Keratinocyte (primary cell): Measurements from ENCODE around the gene SCAMP2. TPM values are rescaled to one million over a fixed set of nuclear protein-coding genes. Genes with fewer than 3 reads are reported as not detected.

Experiments used
- DNase-seq: peaks from one replicate; pipeline ENCODE4 v3.0.0-alpha.2; 2011; ENCODE audit warnings: low read depth, missing footprints, low spot score
- FAIRE-seq: peaks from 2 replicates; lab custom pipeline; 2011; peaks lifted over from hg19 to GRCh38; lab: Jason Lieb, UNC
- H2AFZ ChIP-seq: 2 replicates; pipeline ENCODE4 v1.6.0; 2012; ENCODE audit warnings: low read length, control low read depth, inconsistent platforms; ENCODE audit not compliant: control insufficient read depth
- H3K27ac ChIP-seq: 2 replicates; pipeline ENCODE4 v1.5.1; 2011; ENCODE audit warnings: low read length; ENCODE audit not compliant: control insufficient read depth, insufficient read depth
- H3K27me3 ChIP-seq: 3 replicates; pipeline ENCODE4 v1.6.0; 2011; ENCODE audit warnings: low read length; ENCODE audit not compliant: control insufficient read depth, insufficient read depth; ENCODE audit errors: extremely low read depth
- H3K36me3 ChIP-seq, 2 experiments: 2 replicates in 1 of 2; 3 replicates in 1 of 2; pipeline ENCODE4 v1.5.1; 2011; ENCODE audit warnings: low read length in 2 of 2, mild to moderate bottlenecking in 1 of 2; ENCODE audit not compliant: control insufficient read depth in 2 of 2, insufficient read depth in 2 of 2; ENCODE audit errors: extremely low read depth in 1 of 2
- H3K4me1 ChIP-seq: 3 replicates; pipeline ENCODE4 v1.5.1; 2011; ENCODE audit warnings: low read length; ENCODE audit not compliant: control insufficient read depth, insufficient read depth; ENCODE audit errors: extremely low read depth
- H3K4me2 ChIP-seq: 3 replicates; pipeline ENCODE4 v1.6.0; 2011; ENCODE audit warnings: low read depth, low read length; ENCODE audit not compliant: control insufficient read depth, insufficient read depth; ENCODE audit errors: extremely low read depth
- H3K4me3 ChIP-seq, 3 experiments: fragments of 200-600 bp in 1 of 3; sonication (generic) in 1 of 3; 2 replicates in 2 of 3; 3 replicates in 1 of 3; pipeline ENCODE4 v1.5.1; 2011 to 2016; ENCODE audit warnings: low read length in 3 of 3, mild to moderate bottlenecking in 3 of 3, control low read depth in 2 of 3, inconsistent platforms in 1 of 3, low read depth in 1 of 3, mixed read lengths in 1 of 3, mixed run types in 1 of 3, moderate library complexity in 1 of 3; ENCODE audit not compliant: control insufficient read depth in 2 of 3, insufficient read depth in 2 of 3; ENCODE audit errors: extremely low read depth in 1 of 3
- H3K79me2 ChIP-seq: 2 replicates; pipeline ENCODE4 v1.6.0; 2012; ENCODE audit warnings: low read length; ENCODE audit not compliant: control insufficient read depth, insufficient read depth
- H3K9ac ChIP-seq: 3 replicates; pipeline ENCODE4 v1.6.0; 2011; ENCODE audit warnings: low read length; ENCODE audit not compliant: control insufficient read depth, insufficient read depth; ENCODE audit errors: extremely low read depth
- H3K9me1 ChIP-seq: 3 replicates; pipeline ENCODE4 v1.6.0; 2011; ENCODE audit warnings: low read length; ENCODE audit not compliant: control insufficient read depth, insufficient read depth; ENCODE audit errors: extremely low read depth
- H3K9me3 ChIP-seq: 2 replicates; pipeline ENCODE4 v1.5.1; 2012; ENCODE audit warnings: low read depth, low read length; ENCODE audit not compliant: control insufficient read depth
- H4K20me1 ChIP-seq: 3 replicates; pipeline ENCODE4 v1.6.0; 2011; ENCODE audit warnings: low read length; ENCODE audit not compliant: control insufficient read depth, insufficient read depth; ENCODE audit errors: extremely low read depth
- EZH2 ChIP-seq: IDR thresholded peaks from one replicate; pipeline ENCODE4 v1.6.1; 2012; ENCODE audit warnings: inconsistent platforms, mild to moderate bottlenecking, low read length, moderate library complexity
- dilution Hi-C: fragments of 300-500 bp; cut with MboI; formaldehyde crosslinking; loops from one replicate; pipeline ENCODE4 v1.7.0; 2020; ENCODE audit warnings: low sequenced_read_pairs; ENCODE audit not compliant: extremely low pct_ligation_motif_present
- polyA plus RNA-seq, 5 experiments: library from polyadenylated mRNA; depleted of rRNA in 3 of 5; stranded (reverse) in 3 of 5; stranded (forward) in 1 of 5; unstranded in 1 of 5; fragments of >200 nt; gene quantifications; 1 replicate in 1 of 5; 2 replicates in 3 of 5; 3 replicates in 1 of 5; pipeline versions ENCODE4 v1.2.1 to v1.2.3, GENCODE V29; 2011 to 2012; ENCODE audit warnings: missing spikeins in 2 of 5, low read depth in 1 of 5, low replicate concordance in 1 of 5
- TF ChIP-seq, protein P1 (sequence below), 3 experiments: IDR thresholded peaks in 1 of 3; conservative IDR thresholded peaks in 1 of 3; optimal IDR thresholded peaks in 1 of 3; 2 replicates in 2 of 3; 3 replicates in 1 of 3; pipeline versions ENCODE3 to v1.5.1; 2011; ENCODE audit warnings: low read length in 3 of 3, mild to moderate bottlenecking in 3 of 3, moderate library complexity in 2 of 3, control low read depth in 1 of 3, inconsistent platforms in 1 of 3; ENCODE audit not compliant: insufficient read depth in 2 of 3; ENCODE audit errors: extremely low read depth in 1 of 3

SCAMP2 gene
- polyA plus RNA-seq, 1 donor (not counting 4 experiments of a cell fraction or from before 2014, with no cell fraction given): 72.8 TPM

DNA sequence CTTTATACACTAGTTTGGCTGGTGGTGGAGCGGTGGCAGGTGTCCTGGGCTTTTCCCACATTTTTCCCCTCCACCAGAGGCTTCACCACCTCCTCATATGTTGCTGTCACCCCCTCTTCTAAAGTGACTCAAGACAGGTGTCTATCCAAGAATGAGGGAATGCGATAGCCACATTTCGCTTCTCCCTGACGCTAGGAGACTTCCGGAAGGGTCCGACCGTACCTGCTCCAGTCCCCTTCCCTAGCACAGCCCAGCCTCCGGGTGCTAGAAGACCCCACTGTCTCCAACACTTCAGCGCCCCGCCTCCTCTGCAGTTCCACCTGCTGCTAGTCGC, 496 bp downstream of the SCAMP2 start:
- peaks cover 4% of the 10 kb centered on the region for H3K9me1 ChIP-seq
- peak overlapping the region; percentile 85 for H3K4me2 ChIP-seq
- peak overlapping the region; percentile 62 to 80 (median 74) for H3K4me3 ChIP-seq
- H3K9ac ChIP-seq: peak overlapping the region; percentile 94
- TF ChIP-seq, protein P1, sequence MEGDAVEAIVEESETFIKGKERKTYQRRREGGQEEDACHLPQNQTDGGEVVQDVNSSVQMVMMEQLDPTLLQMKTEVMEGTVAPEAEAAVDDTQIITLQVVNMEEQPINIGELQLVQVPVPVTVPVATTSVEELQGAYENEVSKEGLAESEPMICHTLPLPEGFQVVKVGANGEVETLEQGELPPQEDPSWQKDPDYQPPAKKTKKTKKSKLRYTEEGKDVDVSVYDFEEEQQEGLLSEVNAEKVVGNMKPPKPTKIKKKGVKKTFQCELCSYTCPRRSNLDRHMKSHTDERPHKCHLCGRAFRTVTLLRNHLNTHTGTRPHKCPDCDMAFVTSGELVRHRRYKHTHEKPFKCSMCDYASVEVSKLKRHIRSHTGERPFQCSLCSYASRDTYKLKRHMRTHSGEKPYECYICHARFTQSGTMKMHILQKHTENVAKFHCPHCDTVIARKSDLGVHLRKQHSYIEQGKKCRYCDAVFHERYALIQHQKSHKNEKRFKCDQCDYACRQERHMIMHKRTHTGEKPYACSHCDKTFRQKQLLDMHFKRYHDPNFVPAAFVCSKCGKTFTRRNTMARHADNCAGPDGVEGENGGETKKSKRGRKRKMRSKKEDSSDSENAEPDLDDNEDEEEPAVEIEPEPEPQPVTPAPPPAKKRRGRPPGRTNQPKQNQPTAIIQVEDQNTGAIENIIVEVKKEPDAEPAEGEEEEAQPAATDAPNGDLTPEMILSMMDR (optimal IDR thresholded peaks at IDR 0.05 in 1 of 3, IDR thresholded peaks at IDR 0.05 in 1 of 3, conservative IDR thresholded peaks at IDR 0.05 in 1 of 3; ENCODE audit: extremely low read depth in 1 of 3, insufficient read depth in 2 of 3, low read length in 3 of 3): no peak
- no peak for TF ChIP-seq EZH2
- no peak overlapping the region for H2AFZ ChIP-seq
- H3K79me2 ChIP-seq: peaks cover 44% of the 10 kb centered on the region
- no peaks in the 10 kb centered on the region for H3K9me3 ChIP-seq
- peaks cover 13% of the 10 kb centered on the region for H4K20me1 ChIP-seq
- H3K36me3 ChIP-seq: peaks cover 0 to 3% of the 10 kb centered on the region in 2 experiments
- FAIRE-seq (no peak), DNase-seq (no peak)
- dilution Hi-C loops: no loop called here
- H3K27ac ChIP-seq: peak overlapping the region; percentile 91
- H3K27me3 ChIP-seq: no peaks in the 10 kb centered on the region
- peaks cover 38% of the 10 kb centered on the region for H3K4me1 ChIP-seq

DNA sequence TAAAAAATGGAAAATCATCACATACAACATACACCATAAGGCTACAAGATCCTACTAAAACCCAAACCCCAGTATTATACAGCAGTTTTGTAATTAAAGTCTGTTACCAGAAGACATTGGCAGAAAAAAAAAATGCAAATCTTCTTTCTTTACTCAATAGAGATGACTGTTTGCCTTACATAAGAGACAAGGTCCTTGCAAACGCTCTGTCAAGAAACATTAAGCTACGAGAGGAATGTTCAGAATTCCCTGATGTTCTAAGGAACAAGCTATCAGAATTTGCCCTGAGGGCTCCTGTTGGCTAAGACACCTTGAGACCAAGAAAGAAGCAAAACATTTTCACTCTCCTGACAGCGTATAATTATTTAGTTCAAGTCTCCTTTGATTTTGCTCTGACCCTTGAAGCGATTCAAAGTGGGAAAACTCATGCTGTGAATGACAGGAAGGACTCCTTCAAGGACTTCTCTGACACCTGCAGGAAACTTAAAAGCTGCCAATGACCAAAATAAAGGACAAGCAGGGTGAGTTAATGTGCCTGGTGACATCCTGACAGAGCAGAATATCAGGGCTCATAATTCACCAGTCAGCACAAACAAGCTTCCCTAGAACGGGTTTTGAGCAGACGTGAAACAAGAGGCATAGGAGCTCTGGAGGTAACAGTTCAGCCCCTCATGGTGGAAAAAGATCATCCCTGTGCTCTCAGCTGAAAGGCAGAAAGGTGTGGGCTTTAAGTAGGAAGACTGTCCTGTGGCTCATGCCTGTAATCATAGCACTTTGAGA, 2.5 kb downstream of the SCAMP2 start:
- Histone ChIP-seq H3K4me2 (peak overlapping the region; percentile 68), H3K27ac (peak overlapping the region; percentile 17), H3K4me3 (peak overlapping the region in 2 of 3 experiments; percentile 22 to 43), H3K9me3 (no peaks in the 10 kb centered on the region), H2AFZ (no peak overlapping the region), H3K79me2 (peaks cover 52% of the 10 kb centered on the region), H3K4me1 (peaks cover 59% of the 10 kb centered on the region), H4K20me1 (peaks cover 13% of the 10 kb centered on the region), H3K9ac (peak overlapping the region; percentile 36), H3K36me3 (peaks cover 0 to 3% of the 10 kb centered on the region in 2 experiments), H3K27me3 (no peaks in the 10 kb centered on the region), H3K9me1 (peaks cover 4% of the 10 kb centered on the region)
- no peak for TF ChIP-seq EZH2
- TF ChIP-seq, protein P1 (optimal IDR thresholded peaks at IDR 0.05 in 1 of 3, IDR thresholded peaks at IDR 0.05 in 1 of 3, conservative IDR thresholded peaks at IDR 0.05 in 1 of 3; ENCODE audit: extremely low read depth in 1 of 3, insufficient read depth in 2 of 3, low read length in 3 of 3): no peak
- no peak for FAIRE-seq
- dilution Hi-C loops: no loop called here
- DNase-seq: peak; percentile 35
